ENCODE results near the gene GLUD1.
"Not testable (repeated sequence)": the region's sequence is repeated elsewhere in the genome, so short reads cannot be mapped to it uniquely, and the experiment has no call there.

Gene GLUD1

DNA sequence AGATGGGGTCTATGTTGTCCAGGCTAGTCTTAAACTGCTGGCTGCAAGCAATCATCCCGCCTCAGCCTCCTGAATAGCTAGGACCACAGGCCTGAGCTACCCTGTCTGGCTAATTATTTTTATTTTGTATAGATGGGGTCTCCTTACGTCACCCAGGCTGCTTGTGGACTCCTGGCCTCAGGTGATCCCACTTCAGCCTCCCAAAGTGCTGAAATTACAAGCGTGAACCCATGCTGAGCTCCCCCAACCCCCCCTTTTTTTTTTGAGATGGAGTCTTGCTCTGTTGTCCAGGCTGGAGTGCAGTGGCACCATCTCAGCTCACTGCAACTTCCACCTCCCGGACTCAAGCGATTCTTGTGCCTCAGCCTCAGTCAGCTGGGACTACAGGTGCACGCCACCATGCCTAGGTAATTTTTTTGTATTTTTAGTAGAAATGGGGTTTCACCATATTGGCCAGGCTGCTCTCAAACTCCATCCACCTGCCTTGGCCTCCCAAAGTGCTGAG, 49.2 kb downstream of the GLUD1 start:
- DNase-seq (ENCODE audit: low read depth in 2 of 2) = no peak

DNA sequence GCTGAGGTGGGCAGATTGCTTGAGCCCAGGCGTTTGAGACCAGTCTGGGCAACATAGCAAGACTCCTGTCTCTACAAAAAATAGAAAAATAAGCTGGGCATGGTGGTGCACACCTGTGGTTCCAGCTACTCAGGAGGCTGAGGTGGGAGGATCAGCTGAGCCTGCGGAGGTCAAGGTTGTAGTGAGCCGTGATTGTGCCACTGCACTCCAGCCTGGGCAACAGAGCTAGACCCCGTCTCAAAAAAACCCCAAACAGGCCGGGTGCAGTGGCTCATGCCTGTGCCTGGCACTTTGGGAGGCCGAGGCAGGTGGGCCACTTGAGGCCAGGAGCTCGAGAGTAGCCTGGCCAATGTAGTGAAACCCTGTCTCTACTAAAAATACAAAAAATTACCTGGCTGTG, 51.1 kb downstream of the GLUD1 start:
- DNase-seq (ENCODE audit: low read depth in 2 of 2) = not testable (repeated sequence)

DNA sequence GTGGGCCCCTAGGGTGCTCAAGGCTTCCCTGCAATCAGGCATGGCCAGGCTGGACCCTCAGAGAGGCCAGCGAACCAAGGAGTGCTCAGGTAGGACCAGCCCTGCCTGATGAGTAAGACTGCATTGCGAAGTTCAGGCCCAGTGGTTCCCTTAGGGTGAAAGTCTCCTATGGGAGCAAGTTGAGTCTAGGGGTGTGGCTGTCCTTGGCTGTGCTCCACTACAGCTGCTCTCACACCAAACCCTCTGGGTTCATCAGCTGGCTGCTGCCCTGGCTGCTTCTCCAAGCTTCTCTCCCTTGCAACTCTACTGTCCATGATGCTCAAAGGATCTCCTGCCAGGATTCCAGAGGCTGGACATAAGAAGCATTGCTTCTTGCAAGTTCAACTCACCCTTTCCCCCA, 55.9 kb downstream of the GLUD1 start:
- DNase-seq (ENCODE audit: low read depth in 2 of 2) = no peak

DNA sequence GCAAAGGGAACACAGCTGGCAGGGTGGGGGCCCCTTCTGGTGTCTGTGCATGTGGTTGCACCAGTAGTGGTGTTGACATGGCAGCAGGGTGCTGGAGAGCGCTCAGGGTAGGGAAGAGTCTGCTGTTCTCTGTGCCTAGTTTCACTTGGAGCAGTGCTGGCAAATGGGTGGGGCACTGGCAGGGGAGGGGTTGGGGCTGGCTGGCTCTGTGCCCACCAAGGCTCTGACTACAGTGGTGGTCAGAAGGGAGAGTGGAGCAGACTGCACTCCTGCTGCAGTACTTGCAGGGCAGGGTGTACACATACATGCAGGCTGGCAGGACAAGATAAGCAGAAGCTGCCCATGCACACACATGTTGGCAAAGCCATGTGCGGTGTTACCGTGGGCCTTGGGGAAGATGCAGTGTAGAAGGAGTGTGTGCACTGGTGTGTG, 56.3 kb downstream of the GLUD1 start:
- DNase-seq (ENCODE audit: low read depth in 2 of 2) = no peak

DNA sequence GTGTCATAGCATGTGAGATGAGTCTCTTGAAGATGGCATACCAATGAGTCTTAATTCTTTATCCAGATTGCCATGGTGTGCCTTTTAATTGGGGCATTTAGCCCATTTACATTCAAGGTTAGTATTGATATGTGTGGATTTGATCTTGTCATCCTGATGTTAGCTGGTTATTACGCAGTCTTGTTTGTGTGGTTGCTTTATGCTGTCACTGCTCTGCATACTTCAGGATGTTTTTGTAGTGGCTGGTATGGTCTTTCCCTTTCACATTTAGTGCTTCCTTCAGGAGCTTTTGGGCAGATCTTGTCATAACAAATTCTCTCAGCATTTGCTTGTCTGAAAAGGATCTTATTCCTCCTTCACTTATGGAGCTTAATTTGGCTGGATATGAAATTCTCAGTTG, 58.0 kb downstream of the GLUD1 start:
- DNase-seq (ENCODE audit: low read depth in 2 of 2) = no peak

DNA sequence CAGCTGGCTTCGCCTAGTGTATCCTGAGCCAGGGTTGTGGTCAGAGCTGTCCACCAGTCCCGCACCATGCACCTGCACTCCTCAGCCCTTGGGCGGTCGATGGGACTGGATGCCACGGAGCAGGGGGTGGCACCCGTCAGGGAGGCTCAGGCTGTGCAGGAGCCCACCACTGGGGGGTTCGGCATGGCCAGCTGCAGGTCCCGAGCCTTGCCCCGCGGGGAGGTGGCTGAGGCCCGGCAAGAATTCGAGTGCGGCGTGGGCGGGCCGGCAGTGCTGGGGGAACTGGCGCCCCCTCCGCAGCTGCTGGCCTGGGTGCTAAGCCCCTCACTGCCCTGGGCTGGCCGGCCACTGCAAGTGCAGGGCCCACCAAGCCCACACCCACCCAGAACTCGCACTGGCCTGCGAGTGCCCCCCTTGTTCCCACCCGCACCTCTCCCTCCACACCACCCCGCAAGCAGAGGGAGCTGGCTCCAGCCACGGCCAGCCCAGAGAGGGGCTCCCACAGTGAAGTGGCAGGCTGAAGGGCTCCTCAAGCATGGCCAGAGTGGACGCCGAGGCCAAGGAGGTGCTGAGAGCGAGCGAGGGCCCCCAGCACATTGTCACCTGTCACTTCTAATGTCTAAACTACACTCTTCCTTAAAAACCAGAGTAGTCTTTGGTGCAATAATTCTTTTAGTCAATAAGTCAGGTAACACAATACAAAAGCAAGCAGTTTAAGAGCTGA, 63.6 kb downstream of the GLUD1 start:
- no peak for DNase-seq (ENCODE audit: low read depth in 2 of 2)

DNA sequence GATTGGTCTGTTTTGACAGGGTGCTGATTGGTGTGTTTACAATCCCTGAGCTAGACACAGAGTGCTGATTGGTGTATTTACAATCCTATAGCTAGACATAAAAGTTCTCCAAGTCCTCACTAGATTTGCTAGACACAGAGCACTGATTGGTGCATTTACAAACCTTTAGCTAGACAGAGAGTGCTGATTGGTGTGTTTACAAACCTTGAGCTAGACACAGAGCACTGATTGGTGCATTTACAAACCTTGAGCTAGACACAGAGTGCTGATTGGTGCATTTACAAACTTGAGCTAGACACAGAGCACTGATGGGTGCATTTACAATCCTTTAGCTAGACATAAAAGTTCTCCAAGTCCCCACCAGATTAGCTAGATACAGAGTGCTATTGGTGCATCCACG, 64.2 kb downstream of the GLUD1 start:
- DNase-seq (ENCODE audit: low read depth in 2 of 2) = not testable (repeated sequence)

DNA sequence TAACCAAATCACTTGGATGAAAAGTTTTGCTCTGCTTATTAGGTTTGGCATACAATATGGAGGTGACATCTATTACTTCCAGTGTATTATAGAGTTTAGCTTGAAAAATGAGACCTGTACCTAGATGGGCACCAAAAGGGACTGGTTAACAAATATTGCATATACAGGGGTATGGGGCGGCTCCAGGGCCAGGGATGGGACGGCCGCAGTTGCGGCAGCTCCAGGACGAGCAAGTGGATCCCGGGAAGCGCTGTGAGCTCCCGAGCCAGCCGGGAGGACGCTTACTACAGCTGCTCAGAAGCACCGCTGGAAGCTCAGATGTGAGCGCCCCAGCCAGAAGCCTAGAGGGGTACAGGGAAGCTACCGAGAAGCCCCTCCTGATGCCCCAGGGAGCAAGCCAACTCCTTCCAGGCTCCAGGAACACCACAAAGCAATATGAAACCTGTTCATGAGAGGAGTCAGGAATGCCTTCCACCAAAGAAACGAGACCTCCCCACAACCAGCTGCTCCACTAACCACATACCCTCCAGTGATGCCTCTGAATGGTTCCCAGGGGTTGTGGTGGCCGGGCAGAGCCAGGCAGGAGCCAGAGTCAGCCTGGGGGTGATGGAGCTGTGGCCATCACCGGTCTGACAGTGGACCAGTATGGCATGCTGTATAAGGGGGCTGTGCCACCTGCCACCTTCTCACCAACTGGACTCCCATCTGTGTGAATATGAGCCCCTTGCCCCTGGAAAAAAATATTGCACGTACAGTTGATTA, 67.7 kb downstream of the GLUD1 start:
- DNase-seq (ENCODE audit: low read depth in 2 of 2) = not testable (repeated sequence)

DNA sequence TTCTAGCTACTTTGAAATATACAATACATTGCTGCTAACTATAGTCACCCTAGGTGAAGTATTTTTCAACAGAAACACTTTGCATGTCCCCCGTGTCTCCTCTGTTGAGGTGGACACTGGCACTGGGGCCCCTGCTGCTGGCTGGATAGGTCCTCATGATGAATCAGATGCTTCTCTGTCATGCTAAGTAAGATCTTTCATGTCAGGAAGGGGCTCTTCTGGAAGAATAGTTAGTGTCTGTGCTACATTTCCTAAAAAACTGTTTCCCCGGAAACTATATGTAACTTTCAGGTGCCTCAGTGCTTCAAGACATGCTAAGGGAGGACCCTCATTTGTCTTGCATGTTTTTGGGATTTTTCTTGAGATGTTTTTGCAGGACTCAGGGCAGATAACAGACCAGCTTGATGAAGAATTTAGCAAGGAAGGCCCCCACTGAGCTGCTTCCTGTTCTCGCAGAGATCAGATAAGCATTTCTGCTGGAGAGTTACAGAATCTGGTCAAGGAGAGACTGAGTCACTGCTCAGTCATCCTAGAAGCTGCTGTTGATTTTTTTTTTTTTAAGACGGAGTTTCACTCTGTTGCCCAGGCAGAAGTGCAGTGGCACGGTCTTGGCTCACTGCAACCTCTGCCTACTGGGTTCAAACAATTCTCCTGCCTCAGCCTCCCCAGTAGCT, 69.2 kb downstream of the GLUD1 start:
- DNase-seq (ENCODE audit: low read depth in 2 of 2) = not testable (repeated sequence)

DNA sequence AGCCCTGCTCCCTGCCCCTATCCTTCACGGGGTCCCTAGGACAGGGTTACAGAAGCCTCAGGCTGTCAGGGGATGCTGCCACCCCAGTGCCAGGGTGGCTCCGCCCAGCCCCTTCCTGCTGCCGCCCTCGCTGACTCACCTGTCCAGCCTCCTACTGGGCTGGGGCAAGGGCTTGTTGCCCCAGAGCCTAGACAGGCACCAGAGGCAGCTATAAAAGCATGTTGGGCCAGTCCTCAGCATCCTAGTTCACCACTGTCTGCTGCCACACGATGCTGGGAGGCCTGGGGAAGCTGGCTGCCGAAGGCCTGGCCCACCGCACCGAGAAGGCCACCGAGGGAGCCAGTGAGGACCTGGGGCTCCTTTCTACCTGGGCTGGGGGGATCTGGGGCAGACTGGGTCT, 74.6 kb downstream of the GLUD1 start, which contains the start of gene FAM25A:
TSS of gene FAM25A (plus strand) at position 239 of the 400 bp plus-strand sequence. CDS start at position 270, 31 bp downstream.
- DNase-seq (ENCODE audit: low read depth in 2 of 2) = not testable (repeated sequence)

DNA sequence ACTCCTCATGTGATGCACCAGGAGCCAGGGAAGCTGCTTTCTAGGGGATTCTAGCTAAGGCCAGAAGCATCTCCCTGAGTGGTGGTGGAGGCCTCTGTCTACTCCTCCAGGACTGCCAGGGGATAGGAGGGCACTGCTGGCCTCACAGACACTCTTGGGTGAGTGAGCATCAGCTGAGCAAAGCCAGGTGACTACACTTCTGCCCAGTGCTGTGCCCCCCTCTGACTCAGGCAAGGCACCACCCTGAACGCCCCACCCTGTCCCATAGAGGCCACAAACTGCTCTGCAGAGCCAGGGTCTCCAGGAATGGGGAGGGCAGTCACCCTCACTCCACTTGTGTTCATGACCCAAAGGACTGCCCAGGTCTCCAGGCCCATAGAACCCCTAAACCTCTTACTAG, 75.1 kb downstream of the GLUD1 start:
- not testable (repeated sequence) for DNase-seq (ENCODE audit: low read depth in 2 of 2)

DNA sequence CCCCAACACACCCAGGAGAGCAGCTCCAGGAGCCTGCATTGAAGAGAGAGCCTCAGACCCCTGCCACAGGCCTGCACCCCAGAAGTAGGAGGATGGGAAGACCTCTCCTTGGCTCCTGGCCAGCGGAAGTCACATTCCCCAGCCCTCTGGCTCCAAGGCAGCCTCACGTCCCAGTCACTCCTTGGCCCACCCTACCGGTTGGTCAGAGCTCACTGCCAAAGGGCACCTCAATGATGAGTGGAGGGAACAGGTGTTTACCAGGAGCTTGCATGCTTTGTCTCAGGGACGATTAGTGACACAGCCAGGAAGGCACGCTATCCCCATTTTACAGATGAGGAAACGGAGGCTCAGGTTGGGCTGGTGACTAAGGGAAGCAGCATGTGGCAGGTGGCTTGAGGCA, 75.6 kb downstream of the GLUD1 start:
- DNase-seq (ENCODE audit: low read depth in 2 of 2) = not testable (repeated sequence)

DNA sequence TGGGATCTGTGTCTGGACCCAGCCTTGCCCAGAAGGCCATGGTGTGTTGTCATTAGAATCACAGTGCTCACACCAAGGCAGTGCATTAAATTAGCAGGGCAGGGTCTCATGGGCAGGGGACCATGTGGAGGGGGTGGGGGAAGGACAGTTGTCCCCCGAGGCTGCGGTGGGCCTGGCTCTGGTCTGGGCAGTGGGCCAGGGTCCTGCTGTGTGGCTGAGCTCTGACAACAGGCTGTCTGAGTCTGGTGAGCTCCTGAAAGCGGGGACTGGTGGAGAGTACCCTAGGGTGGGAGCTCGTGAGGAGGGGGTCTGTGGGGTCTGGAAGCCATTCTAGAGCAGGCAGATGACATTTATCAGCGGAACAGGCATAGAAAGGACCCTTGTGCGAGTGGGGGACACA, 76.5 kb downstream of the GLUD1 start:
- DNase-seq (ENCODE audit: low read depth in 2 of 2) = not testable (repeated sequence)

DNA sequence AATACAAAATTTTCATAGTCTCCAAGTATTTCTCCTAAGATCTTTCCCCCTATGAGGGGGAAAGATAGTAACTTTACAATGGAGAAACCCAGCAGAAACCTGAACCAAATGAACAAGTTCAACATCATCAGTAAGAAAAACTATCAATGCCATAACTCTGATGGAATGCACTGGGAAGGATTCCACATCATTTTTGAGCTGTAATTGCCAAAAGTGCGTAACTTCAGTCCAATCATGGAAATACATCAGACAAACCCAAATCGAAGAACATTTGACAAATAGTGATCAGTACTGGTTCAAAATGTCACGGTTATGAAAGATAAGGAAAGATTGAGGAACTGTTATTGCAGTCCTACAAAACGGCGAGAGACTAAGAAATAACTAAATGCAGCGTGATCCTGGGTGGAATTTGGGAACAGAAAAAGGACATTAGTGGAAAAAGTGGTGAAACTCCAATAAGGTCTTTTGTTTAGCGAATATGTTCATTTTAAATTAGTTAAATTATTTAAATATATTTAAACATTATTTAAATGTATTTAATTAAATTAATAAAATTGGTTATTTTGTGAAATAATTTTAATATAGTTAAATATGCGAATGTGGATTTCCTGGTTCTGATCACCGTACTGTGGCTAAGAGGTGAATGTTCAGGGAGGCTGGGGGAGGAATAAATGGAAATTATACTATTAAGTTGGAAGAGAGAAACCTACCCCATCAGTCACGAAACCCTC, 79.5 kb downstream of the GLUD1 start:
- DNase-seq (ENCODE audit: low read depth in 2 of 2) = not testable (repeated sequence)

DNA sequence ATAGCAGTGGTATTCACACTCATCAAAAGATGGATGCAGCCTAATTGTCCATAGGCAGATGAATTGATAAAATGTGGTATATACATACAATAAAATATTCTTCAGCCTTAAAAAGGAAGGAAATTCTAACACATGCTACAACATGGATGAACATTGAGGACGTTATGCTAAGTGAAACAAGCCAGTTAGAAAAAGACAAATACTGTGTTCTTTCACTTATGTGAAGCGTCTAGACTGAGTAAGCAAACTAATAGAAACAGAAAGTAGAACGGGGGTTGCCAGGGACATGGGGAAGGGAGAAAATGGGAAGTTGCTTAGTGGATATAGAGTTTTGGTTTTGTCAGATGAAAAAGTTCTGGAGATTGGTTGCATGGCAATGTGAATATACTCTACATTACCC, 81.1 kb downstream of the GLUD1 start:
- DNase-seq (ENCODE audit: low read depth in 2 of 2) = not testable (repeated sequence)

DNA sequence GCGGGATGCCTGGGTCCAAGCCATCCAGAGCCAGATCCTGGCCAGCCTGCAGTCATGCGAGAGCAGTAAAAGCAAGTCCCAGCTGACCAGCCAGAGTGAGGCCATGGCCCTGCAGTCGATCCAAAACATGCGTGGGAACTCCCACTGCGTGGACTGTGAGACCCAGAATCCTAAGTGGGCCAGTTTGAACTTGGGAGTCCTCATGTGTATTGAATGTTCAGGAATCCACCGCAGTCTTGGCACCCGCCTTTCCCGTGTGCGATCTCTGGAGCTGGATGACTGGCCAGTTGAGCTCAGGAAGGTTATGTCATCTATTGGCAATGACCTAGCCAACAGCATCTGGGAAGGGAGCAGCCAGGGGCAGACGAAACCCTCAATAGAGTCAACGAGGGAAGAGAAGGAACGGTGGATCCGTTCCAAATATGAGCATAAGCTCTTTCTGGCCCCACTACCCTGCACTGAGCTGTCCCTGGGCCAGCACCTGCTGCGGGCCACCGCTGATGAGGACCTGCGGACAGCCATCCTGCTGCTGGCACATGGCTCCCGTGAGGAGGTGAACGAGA, 85.4 kb downstream of the GLUD1 start:
- DNase-seq (ENCODE audit: low read depth in 2 of 2) = not testable (repeated sequence)

DNA sequence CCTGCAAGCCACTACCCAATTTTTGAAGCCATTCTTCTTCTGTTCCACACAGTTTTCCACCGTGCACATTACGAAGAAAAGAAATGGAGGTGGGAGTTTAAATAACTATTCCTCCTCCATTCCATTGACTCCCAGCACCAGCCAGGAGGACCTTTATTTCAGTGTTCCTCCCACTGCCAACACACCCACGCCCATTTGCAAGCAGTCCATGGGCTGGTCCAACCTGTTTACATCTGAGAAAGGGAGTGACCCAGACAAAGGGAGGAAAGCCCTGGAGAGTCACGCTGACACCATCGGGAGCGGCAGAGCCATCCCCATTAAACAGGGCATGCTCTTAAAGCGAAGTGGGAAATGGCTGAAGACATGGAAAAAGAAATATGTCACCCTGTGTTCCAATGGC, 86.3 kb downstream of the GLUD1 start:
- DNase-seq (ENCODE audit: low read depth in 2 of 2) = not testable (repeated sequence)

DNA sequence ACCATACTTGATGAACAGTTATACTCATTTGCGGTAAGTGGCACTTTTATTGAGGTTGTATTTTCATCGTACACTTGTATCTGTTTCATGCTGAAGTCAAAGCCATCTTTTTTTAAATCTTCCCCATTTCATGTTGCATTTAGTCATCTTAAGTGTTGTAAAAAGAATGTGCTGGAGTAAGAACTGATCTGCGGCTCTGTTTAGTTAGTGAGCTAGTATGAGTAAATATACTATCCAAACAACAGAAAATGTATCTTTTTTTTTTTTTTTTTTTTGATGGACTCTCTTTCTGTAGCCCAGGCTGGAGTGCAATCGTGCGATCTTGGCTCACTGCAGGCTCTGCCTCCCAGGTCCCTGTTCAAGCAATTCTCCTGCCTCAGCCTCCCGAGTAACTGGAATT, 87.0 kb downstream of the GLUD1 start:
- not testable (repeated sequence) for DNase-seq (ENCODE audit: low read depth in 2 of 2)

DNA sequence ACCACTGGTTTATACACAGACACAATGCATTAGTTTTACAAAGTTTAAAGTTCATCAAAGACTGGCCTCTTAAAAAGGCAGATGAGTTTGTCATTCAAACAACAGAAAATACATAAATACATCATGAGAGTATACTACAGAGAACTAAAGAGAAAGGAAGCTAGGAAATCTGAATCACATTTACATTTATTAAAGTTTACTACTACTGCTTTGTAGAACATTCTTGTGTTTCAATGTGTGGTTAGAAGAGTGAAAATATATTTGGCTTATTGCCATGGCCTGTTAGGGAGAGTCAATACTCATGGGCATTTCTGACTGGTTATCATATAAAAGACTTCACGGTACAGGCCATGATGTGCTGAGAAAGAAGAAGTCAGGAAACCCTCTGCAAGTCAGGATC, 87.5 kb downstream of the GLUD1 start:
- DNase-seq (ENCODE audit: low read depth in 2 of 2) = not testable (repeated sequence)

DNA sequence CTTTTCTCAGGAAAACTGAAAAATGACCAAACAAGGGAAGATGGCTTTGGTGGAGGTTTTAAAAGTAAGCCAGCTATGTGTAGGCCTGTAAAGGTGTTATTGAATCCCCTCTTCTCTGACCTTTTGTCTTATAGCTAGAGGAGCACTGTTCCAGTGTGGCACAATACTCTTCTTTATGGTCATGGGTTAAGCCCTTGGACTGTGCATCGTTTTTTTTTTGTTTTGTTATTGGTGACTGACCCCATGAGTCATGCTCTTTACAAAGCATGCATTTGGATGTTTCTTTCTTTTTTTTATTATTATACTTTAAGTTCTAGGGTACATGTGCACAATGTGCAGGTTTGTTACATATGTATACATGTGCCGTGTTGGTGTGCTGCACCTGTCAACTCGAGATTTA, 94.2 kb downstream of the GLUD1 start:
- DNase-seq (ENCODE audit: low read depth in 2 of 2) = no peak
